GDM1 (cell line): ENCODE data around the gene HIPK4.
A peak's percentile ranks its signal among the peaks of the same experiment; 100 is the strongest.

Experiments
- DNase-seq: peaks from one replicate; lab custom pipeline; 2025; lab: John Stamatoyannopoulos, UW

The HIPK4 gene

GRCh38 chr19:40366697-40367561 lies 23.1 kb downstream of the HIPK4 start:
- no peak for DNase-seq

DNA sequence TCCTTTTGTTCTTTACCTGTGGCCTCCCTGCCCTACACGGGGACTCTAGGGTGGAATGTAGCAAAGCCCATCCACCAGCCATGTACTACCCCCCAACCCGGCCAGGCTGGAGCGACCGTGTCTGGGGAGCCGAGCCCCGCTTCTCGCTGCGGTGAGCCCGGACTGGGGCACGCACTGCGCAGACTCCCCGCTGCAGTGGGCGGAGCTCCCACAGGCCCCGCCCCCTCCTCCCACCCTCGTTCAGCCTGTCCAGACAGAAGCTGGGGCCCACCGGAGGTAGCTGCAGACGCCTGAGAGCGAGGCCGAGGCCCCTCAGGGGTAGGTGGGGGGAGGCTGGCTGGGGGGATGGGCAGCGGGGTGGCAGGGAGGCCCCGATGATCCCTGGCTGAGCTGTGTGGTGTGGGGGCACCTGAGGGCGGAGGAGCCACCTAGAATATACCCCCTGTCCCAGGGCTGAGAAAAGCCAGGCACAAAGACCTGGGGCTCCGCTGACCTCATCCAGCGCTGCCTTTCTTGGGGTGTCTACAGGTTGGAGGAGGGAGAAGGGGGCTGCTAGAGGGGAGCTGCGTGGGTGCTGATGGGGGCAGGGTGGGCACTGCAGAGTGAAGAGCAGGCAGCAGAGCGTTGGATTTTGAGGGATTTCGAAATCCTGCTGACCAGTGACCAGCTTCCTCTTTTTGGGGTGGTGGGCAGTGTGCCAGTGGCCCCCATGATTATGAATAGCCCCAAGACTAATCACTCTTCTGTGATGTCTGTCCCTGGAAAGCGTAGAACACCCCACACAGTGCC lies 24.2 kb downstream of the HIPK4 start:
- DNase-seq, result no peak

DNA sequence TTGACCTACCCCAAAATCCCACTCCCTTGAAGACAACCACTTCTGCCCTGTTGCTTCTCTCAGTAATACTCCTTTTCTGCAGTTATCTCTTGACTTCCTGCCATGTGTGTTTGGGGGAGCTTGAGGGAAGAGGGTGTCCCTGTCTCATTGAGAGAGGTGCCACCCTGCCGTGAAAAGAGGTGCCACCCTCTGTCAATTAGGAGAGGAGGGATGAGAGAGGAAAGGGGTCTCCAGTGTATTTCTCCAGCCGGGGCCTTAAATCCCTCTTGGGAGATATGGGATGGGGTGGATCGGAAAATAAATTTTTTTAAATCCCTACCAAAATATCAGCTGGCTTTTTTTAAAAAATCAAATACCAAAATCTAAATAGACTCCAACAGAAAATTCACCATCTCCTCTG lies 25.0 kb downstream of the HIPK4 start:
- no peak for DNase-seq

DNA sequence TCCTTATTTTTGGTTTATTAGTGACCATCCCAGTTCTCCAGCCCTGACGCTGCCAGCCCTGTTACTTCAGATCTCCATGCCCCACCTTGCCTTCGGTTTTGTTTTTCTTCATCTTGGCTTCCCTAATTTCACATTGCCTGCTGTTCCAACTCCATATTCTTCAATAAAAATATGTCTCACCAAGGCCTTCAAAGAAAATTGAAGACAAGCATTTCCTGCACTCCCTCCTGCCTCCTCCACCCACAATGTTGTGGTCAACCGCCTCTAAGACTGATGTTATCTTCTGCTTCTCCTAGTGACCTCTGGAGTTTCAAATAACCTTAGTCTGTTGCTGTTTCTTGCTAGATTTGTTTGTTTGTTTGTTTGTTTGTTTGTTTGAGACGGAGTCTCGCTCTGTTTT lies 26.9 kb downstream of the HIPK4 start:
- no peak for DNase-seq

DNA sequence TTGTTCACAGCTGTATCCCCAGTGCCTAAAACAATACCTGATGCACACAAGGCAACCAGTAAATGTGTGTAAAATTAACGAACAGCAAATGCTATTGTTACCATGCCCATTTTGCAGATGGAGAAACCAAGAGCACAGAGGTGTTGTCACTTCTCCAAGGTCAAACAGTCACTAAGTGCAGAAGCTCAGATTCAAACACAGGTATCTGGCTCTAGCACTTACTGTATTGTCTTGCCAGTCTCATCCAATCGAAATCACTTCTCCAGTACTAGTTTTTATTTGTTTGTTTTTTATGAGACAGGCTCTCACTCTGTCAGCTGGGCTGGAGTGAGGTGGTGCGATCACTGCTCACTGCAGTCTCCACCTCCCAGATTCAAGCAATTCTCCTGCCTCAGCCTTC lies 27.8 kb downstream of the HIPK4 start:
- DNase-seq, result no peak

DNA sequence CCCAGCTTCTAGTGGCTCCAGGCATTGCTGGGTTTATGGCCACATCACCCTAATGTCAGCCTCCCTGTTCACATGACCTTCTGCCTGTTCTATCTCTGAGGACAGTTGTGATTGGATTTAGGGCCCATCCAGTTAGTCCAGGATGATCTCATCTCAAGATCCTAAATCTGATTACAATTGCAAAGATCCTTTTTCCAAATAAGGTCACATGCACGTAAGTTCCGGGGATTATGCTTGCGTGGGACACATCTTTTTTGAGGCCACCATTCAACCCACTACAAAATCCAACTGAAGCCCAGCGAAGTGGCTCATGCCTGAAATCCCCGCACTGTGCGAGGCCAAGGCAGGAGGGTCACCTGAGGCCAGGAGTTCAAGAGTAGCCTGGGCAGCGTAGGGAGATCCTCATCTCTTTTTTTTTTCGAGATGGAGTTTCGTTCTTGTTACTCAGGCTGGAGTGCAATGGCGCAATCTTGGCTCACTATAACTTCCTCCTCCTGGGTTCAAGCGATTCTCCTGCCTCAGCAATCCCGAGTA lies 29.2 kb downstream of the HIPK4 start:
- DNase-seq, result no peak

DNA sequence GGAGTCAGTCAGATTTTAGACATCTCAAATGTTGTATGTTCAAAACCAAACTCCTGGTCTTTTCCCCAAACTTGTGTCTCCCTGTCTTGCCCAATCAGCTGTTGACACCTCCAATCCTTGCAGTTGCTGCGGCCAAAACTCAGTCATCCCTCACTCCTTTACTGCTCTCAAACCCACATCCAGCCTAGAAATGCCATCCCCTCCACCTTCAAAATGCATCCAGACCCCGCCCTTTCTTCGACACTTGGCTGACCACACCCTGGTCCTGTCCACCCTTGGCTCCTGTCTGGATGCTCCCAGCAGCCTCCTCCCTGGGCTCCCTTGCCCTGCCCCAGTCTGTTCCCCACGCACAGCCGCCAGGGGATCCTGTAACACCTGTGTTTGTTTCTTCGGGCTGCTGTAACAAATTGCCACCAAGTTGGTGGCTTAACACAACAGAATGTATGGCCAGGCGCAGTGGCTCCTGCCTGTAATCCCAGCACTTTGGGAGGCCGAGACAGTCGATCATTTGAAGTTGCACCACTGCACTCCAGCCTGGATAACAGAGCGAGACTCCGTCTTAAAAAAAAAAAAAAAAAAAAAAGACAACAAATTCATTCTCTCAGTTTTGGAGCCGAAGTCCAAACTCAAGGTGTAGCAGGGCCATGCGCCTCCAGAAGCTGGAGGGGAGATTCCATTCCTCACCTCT lies 29.8 kb downstream of the HIPK4 start:
- no peak for DNase-seq

DNA sequence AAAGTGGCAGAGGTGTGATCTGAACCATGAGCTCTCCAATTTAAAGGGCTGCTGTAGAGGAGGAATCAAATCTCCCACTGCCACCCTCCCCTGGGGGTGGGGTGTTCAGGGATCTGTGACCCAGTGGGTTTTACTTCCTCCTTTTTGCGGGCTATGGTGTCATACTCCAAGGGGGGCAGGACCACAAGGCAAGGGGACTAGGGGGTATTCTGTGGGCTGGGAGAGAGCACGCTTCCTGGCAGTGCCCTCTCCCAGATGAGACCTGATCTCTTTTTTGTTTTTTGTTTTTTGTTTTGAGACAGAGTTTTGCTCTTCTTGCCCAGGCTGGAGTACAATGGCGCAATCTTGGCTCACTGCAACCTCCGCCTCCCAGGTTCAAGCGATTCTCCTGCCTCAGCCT lies 31.2 kb downstream of the HIPK4 start:
- DNase-seq, result peak; percentile 81

GRCh38 chr19:40357640-40358039 lies 32.3 kb downstream of the HIPK4 start:
- no peak for DNase-seq

DNA sequence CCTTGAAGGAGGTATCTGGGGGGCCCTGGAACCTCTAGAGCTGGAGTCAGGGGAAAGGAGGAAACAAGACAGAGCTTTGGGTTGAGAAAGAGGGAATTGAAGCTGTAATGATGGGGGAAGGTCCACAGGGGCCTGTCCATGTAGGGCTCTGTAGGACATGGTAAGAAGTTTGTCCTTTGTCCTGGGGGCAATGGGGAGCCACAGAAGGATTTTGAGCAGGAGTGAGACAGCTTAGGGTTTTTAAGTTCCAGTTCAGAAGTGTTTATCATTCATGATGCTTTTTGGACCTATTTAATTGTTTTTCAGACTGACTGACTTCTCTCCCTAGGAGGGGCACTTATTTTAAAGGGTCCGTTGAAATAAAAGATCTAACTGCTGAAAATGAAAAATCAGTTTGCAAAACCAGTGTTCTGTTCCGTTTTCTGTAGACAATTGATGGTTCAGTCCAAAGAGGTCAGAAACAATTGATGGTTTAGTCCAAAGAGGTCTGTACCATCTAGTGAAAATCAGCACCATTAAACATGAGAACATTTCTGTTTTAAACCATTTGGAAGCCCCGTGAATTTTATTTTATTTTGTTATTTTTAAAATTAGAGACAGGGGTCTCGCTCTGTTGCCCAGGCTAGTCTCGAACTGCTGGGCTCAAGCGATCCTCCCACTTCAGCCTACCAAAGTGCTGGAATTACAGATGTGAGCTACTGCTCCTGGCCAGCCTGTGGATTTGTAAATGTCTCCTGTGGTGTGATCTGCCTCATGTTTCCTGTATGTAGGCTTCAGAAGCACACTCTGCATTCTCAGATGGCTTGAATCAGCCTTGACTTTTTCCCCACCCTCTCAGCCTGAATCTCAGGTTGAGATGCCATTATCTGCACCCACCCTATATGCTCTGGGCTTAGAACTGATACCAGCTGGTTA lies 33.0 kb downstream of the HIPK4 start:
- no peak for DNase-seq

GRCh38 chr19:40355975-40356680 lies 33.9 kb downstream of the HIPK4 start:
- DNase-seq, result no peak

DNA sequence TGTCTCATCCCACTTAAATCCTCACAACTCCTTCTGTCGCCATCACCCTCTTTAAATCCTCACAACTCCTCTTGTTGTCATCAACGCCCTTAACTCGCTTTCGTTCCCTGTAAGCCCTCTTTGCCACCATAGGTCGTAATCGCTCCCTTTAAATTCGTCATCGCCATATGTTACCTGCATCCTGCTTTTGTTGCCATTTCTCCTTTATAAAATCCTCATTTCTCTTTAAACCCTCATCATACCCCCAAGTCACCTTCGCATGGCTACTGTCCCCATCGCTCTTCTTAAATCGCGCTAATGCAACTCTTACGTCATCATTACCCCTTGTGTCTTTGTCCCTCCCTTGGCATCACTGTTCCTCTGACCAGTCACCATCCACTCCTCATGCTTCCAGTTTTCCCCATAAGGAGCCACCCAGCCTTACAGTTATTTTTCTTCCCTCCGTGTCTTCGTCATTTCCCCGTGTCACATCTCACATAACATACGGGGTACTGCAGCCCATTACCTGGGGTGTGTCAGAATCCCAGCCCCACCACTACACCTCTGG lies 40.9 kb downstream of the HIPK4 start:
- DNase-seq, result no peak

GRCh38 chr19:40348125-40348913 lies 41.7 kb downstream of the HIPK4 start, which contains the start of the genes C19orf47 and PLD3:
Gene C19orf47 (minus strand): TSS chr19:40348397. CDS start chr19:40341857, 6,540 bp downstream.
Gene PLD3 (plus strand): TSS chr19:40348695. CDS start chr19:40366484, 17,789 bp downstream.
- DNase-seq, result peak; percentile 99

- no peak for DNase-seq
These were observed 45.6 kb downstream of the HIPK4 start for GRCh38 chr19:40344422-40344821.

- no peak for DNase-seq
These were observed 47.2 kb downstream of the HIPK4 start for GRCh38 chr19:40342644-40343311.

DNA sequence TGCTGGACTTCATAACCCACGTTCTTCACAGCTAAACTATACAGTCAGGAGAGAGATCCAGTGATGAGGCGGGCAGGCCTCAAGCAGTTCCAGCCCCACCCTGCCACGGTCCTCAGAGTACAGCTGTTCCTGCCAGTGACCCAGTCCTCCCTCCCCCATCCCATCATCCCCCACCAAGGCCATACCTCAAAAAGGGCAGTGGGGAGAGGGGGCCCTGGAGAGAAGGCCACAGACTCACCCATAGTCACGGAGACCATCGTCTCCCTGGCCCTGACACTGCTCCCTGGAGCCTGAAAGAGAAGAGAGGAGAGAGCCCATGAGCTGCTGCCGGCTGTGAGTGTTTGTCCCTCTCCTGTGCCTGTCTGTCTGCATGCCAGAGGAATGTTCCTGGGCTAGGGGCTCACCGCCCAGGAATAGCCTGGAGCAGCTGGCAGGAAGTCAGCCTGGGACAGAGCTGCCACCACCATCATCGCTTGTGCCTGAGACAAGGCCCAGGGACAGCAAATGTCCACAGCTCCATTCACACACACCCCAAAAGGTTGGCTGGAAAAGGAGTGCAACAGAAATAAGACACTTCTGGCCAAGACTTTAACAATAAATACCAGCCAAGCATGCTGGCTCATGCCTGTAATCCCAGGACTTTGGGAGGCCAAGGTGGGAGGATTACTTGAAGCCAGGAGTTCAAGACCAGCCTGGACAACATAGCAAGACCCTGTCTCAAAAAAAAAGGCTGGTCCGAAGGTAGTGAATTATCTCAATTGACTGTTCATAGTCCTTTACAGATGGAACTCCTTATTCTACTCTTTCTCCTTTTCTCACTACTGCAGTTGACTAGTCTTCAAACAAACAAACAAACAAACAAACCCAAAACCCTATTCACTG lies 48.1 kb downstream of the HIPK4 start:
- no peak for DNase-seq

GRCh38 chr19:40339018-40339728 lies 50.8 kb downstream of the HIPK4 start:
- DNase-seq, result no peak
